ENCODE results near the gene DGCR2. TPM values are rescaled to one million over a fixed set of nuclear protein-coding genes. Genes with fewer than 3 reads are reported as not detected.
"Not testable (repeated sequence)": the region's sequence is repeated elsewhere in the genome, so short reads cannot be mapped to it uniquely, and the experiment has no call there.

DGCR2 gene
- total and polyA plus RNA-seq, 4 donors, result 61.5 to 123 (median 94.6) TPM

DNA sequence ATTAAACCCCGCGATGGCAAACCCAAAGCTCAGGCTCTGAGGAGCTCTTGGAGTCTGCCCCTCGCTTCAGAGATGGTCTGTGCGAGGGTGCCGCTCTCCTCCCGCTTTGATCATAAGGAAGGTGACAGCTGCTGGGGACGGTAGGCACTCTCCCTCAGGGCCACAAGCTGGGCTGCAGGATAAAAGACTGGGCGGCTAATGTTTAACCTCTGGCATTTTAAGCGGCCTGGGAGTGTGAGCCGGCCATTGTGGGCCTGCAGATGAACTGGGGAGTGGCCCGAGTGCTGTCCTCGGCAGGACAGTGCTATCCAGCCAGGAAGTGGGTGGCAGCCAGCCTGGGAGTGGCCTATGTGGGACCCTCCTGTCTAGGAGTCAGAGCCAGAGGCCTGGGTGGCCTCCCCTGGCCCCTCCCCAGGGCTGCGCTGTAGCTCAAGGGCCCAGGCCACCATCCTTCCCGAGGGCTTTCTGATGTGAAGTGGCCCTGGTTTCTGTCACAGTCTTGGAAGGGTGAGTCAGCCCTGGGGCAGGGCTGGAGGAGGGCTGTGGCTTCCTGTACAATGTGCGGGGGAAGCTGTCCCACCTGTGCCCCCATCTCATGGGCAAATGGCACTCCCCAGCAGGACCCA lies 127.4 kb downstream of the DGCR2 start:
- H3K4me1 ChIP-seq (ENCODE audit: control insufficient read depth, insufficient read depth, low read length), result peaks cover 30% of the 10 kb centered on the region
- DNase-seq (ENCODE audit: low read depth in 4 of 6, low spot score in 6 of 6), result no peak
- H3K9me3 ChIP-seq (ENCODE audit: control insufficient read depth, insufficient read depth, low read length), result no peaks in the 10 kb centered on the region
- H3K36me3 ChIP-seq (ENCODE audit: control insufficient read depth, insufficient read depth, low read length), result peaks cover 40% of the 10 kb centered on the region
- H3K4me3 ChIP-seq (ENCODE audit: low read depth, low read length), result no peak overlapping the region
- no peak overlapping the region for H3K27ac ChIP-seq (ENCODE audit: low read depth, low read length)
- no peaks in the 10 kb centered on the region for H3K27me3 ChIP-seq (ENCODE audit: control insufficient read depth, insufficient read depth, low read length)
- 45% methylated on average over 14 of the region's 15 CpGs for WGBS (ENCODE audit: insufficient coverage)

DNA sequence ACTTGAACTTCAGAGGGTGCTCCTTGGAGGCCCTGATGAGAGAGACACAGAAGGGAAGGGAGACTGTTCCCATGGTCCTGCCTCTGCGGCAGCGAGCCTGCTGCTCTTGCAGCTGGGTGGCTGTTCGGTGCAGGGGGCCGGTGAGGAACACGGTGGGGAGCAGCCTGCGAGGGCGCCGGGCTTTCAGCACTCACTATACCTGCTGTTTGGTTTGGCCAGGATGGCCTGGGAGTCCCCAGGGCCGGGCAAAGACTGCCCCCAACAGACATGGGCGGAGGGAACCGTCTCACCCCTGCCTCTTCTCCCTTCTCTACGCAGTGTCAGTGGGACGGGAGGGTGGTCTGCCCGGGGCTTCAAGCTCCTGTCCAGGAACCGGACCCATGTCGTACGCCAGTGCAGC lies 128.2 kb downstream of the DGCR2 start:
- Histone ChIP-seq H3K36me3 (ENCODE audit: control insufficient read depth, insufficient read depth, low read length) (peaks cover 44% of the 10 kb centered on the region), H3K27ac (ENCODE audit: low read depth, low read length) (no peak overlapping the region), H3K9me3 (ENCODE audit: control insufficient read depth, insufficient read depth, low read length) (no peaks in the 10 kb centered on the region), H3K4me1 (ENCODE audit: control insufficient read depth, insufficient read depth, low read length) (peaks cover 30% of the 10 kb centered on the region), H3K27me3 (ENCODE audit: control insufficient read depth, insufficient read depth, low read length) (no peaks in the 10 kb centered on the region), H3K4me3 (ENCODE audit: low read depth, low read length) (no peak overlapping the region)
- 88% methylated on average over 12 of the region's 17 CpGs for WGBS (ENCODE audit: insufficient coverage)
- DNase-seq (ENCODE audit: low read depth in 4 of 6, low spot score in 6 of 6), result no peak

DNA sequence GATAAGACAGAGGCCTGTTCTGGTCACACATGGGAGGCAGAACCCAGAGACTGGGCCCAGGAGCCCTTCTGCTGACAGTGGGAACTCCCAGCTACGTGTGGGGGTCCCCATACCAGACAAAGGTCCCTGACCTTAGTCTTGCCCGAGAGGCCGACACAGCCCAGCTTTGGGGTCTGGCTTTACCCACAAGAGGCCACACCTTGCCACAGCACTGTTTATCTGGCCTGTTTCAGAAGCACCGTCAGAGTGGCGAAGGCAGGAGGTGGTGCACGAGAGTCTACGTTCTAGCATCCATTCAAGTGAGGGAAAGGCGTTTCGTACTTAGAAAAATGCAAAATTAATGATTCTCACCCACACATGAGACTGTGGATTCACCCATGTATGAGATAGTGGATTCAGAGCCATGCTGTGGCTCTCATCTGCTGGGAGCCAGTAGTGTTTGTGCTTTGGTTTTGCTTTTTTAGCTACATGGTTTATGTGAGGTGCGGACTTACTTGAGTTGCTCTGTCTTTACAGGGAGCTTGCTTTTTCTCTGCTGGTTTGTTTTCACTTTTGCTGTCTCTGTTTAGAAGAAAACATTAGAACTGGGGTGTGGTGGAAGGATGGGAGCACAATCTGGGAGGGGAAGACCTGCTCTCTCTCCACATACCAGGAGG lies 129.5 kb downstream of the DGCR2 start:
- H3K36me3 ChIP-seq (ENCODE audit: control insufficient read depth, insufficient read depth, low read length), result peaks cover 44% of the 10 kb centered on the region
- H3K27ac ChIP-seq (ENCODE audit: low read depth, low read length), result no peak overlapping the region
- DNase-seq (ENCODE audit: low read depth in 4 of 6, low spot score in 6 of 6), result no peak
- no peaks in the 10 kb centered on the region for H3K9me3 ChIP-seq (ENCODE audit: control insufficient read depth, insufficient read depth, low read length)
- no peaks in the 10 kb centered on the region for H3K27me3 ChIP-seq (ENCODE audit: control insufficient read depth, insufficient read depth, low read length)
- peaks cover 24% of the 10 kb centered on the region for H3K4me1 ChIP-seq (ENCODE audit: control insufficient read depth, insufficient read depth, low read length)
- WGBS (ENCODE audit: insufficient coverage), result 88% methylated on average over 6 of the region's 10 CpGs
- no peak overlapping the region for H3K4me3 ChIP-seq (ENCODE audit: low read depth, low read length)

DNA sequence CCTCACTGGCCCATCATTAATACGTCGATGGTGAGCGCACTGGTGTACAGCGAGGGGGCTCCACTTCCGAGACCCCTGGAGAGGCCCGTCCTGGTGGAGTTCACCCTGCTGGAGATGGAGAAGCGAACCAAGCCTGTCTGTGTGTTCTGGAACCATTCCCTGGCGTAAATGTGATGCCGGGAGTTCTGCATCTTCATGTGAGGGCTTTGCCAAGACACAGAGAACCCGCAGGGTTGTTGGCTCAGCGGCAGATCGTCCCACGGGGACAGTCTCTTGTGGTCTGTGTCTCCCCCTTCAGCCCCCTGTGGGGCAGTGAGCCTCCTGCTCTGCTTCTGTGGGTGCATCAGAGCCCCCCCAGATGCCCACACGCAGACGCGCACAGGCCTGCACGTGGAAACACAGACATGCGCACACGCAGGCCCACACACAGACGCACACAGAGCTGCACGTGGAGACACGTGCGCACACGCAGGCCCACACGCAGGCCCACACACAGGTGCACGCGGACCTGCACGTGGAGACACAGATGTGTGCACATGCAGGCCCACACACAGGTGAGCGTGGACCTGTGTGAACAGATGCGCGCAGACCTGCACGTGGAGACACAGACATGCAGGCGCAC lies 130.3 kb downstream of the DGCR2 start:
- WGBS (ENCODE audit: insufficient coverage), result 91% methylated on average over 33 of the region's 33 CpGs
- no peak overlapping the region for H3K27ac ChIP-seq (ENCODE audit: low read depth, low read length)

DNA sequence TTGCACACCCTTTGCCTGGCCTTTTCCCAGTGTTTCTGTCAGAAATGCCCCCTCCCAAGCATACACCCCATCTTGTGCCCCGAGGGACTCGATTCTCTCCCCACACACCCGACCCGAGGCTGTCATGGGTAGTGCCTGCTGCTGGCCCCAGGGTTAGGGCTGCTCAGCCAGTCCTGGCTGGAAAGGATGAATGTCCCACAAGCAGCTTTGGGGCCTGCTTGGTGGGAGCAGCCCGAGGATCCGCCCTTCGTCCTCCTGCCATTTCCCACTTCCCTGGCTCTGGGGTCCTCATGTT lies 131.1 kb downstream of the DGCR2 start:
- Histone ChIP-seq H3K4me3 (ENCODE audit: low read depth, low read length) (no peak overlapping the region), H3K36me3 (ENCODE audit: control insufficient read depth, insufficient read depth, low read length) (peaks cover 44% of the 10 kb centered on the region), H3K27me3 (ENCODE audit: control insufficient read depth, insufficient read depth, low read length) (no peaks in the 10 kb centered on the region), H3K9me3 (ENCODE audit: control insufficient read depth, insufficient read depth, low read length) (no peaks in the 10 kb centered on the region), H3K27ac (ENCODE audit: low read depth, low read length) (no peak overlapping the region), H3K4me1 (ENCODE audit: control insufficient read depth, insufficient read depth, low read length) (peaks cover 19% of the 10 kb centered on the region)
- no peak for DNase-seq (ENCODE audit: low read depth in 4 of 6, low spot score in 6 of 6)
- WGBS (ENCODE audit: insufficient coverage), result 96% methylated on average over 7 of the region's 7 CpGs

More for the DNA sequence above, 130.3 kb downstream of the DGCR2 start:
- peak in 1 of 6 donors; percentile 60 for DNase-seq (ENCODE audit: low read depth in 4 of 6, low spot score in 6 of 6)
- Histone ChIP-seq H3K4me3 (ENCODE audit: low read depth, low read length) (no peak overlapping the region), H3K4me1 (ENCODE audit: control insufficient read depth, insufficient read depth, low read length) (peaks cover 19% of the 10 kb centered on the region), H3K9me3 (ENCODE audit: control insufficient read depth, insufficient read depth, low read length) (no peaks in the 10 kb centered on the region), H3K27me3 (ENCODE audit: control insufficient read depth, insufficient read depth, low read length) (no peaks in the 10 kb centered on the region), H3K36me3 (ENCODE audit: control insufficient read depth, insufficient read depth, low read length) (peaks cover 44% of the 10 kb centered on the region)

DNA sequence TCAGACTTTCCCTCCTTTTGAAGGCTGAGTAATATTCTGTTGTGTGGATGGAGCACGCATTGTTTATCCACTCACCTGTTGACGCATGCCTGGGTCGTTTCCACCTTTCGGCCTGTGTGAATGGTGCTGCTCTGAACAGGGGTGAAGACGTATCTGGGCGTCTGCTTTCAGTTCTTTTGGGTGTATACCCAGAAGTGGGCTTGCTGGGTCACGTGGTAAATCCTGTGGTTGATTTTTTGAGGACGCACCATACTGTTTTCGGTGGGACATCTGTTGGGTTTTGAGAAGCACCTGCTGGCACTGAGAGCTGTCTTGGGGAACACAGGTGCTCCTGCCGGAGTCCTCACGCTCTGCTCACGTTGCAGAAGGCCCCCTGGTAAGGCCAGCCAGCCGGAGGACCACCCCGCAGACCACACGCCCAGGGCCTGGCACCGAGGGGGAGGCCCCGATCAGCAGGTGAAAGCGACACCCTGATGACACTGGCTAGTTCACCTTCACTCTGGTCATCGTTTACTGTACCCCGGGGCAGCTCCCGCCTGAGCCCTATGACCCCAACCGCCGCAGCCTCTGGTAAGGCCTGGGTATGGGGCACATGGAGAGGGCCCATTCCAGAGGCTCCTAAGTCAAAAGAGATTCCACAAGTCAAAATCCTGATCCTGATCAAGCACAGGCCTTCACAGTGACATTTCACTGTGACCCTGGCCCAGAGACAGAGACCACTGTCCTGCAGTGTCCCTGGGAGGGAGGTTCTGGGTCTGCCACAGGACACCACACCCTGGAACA lies 131.7 kb downstream of the DGCR2 start:
- Histone ChIP-seq H3K36me3 (ENCODE audit: control insufficient read depth, insufficient read depth, low read length) (peaks cover 49% of the 10 kb centered on the region), H3K27me3 (ENCODE audit: control insufficient read depth, insufficient read depth, low read length) (no peaks in the 10 kb centered on the region), H3K4me1 (ENCODE audit: control insufficient read depth, insufficient read depth, low read length) (peaks cover 19% of the 10 kb centered on the region), H3K9me3 (ENCODE audit: control insufficient read depth, insufficient read depth, low read length) (no peaks in the 10 kb centered on the region), H3K27ac (ENCODE audit: low read depth, low read length) (no peak overlapping the region), H3K4me3 (ENCODE audit: low read depth, low read length) (no peak overlapping the region)
- no peak for DNase-seq (ENCODE audit: low read depth in 4 of 6, low spot score in 6 of 6)
- WGBS (ENCODE audit: insufficient coverage), result 96% methylated on average over 21 of the region's 23 CpGs

DNA sequence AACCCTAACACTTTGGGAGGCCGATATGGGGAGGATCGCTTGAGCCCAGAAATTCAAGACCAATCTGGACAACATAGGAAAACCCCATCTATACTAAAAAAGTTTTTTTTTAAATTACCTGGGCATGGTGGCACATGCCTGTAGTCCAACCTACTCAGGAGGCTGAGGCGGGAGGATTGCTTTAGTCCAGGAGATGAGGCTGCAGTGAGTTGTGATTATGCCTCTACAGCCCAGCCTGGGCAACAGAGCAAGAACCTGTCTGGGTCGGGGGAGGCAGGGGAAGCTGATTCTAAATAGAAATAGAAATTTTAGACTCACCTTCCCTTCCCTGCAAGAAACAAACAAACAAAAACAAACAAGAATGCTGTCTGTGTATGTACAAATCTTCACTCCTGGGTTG lies 133.3 kb downstream of the DGCR2 start:
- no peak for DNase-seq (ENCODE audit: low read depth in 4 of 6, low spot score in 6 of 6)
- no peak overlapping the region for H3K27ac ChIP-seq (ENCODE audit: low read depth, low read length)
- H3K27me3 ChIP-seq (ENCODE audit: control insufficient read depth, insufficient read depth, low read length), result no peaks in the 10 kb centered on the region
- H3K4me3 ChIP-seq (ENCODE audit: low read depth, low read length), result no peak overlapping the region
- peaks cover 13% of the 10 kb centered on the region for H3K4me1 ChIP-seq (ENCODE audit: control insufficient read depth, insufficient read depth, low read length)
- peaks cover 39% of the 10 kb centered on the region for H3K36me3 ChIP-seq (ENCODE audit: control insufficient read depth, insufficient read depth, low read length)
- H3K9me3 ChIP-seq (ENCODE audit: control insufficient read depth, insufficient read depth, low read length), result no peaks in the 10 kb centered on the region
- WGBS (ENCODE audit: insufficient coverage), result 67% methylated on average over 1 of the region's 4 CpGs

DNA sequence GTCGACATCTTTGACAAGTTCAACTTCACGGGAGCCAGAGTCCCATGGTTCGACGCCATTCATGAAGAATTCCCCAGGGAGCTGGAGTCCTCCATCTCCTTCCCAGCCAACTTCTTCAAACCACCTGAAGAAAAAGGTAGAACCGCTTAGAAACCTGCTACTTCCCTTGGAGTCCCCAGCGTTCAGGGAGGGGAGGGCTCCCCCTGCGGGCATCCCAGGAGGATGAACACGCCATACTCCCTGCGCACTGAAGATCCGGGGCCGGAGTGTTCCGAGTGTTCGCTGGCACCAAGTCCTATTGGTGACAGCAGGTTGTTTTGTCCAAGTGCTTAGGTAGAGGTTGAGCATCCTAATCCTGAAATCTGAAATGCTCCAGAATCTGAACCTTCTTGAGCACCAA lies 134.4 kb downstream of the DGCR2 start:
- Histone ChIP-seq H3K27ac (ENCODE audit: low read depth, low read length) (no peak overlapping the region), H3K4me3 (ENCODE audit: low read depth, low read length) (no peak overlapping the region), H3K9me3 (ENCODE audit: control insufficient read depth, insufficient read depth, low read length) (no peaks in the 10 kb centered on the region), H3K27me3 (ENCODE audit: control insufficient read depth, insufficient read depth, low read length) (no peaks in the 10 kb centered on the region), H3K36me3 (ENCODE audit: control insufficient read depth, insufficient read depth, low read length) (peaks cover 31% of the 10 kb centered on the region), H3K4me1 (ENCODE audit: control insufficient read depth, insufficient read depth, low read length) (peaks cover 4% of the 10 kb centered on the region)
- DNase-seq (ENCODE audit: low read depth in 4 of 6, low spot score in 6 of 6), result no peak
- 59% methylated on average over 6 of the region's 13 CpGs for WGBS (ENCODE audit: insufficient coverage)

DNA sequence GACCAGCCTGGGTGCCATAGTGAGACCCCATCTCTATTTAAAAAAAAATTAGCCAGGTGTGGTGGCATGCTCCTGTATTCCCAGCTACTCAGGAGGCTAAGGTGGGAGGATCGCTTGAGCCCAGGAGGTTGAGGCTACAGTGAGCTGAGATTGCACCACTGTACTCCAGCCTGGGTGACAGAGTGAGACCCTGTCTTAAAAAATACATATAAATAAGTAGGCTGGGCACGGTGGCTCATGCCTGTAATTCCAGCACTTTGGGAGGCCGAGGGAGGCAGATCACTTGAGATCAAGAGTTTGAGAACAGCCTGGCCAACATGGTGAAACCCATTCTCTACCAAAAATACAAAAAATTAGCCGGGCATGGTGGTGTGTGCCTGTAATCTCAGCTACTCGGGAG lies 135.1 kb downstream of the DGCR2 start:
- H3K27ac ChIP-seq (ENCODE audit: low read depth, low read length); H3K4me1 ChIP-seq (ENCODE audit: control insufficient read depth, insufficient read depth, low read length); DNase-seq (ENCODE audit: low read depth in 4 of 6, low spot score in 6 of 6); H3K27me3 ChIP-seq (ENCODE audit: control insufficient read depth, insufficient read depth, low read length); H3K9me3 ChIP-seq (ENCODE audit: control insufficient read depth, insufficient read depth, low read length); H3K4me3 ChIP-seq (ENCODE audit: low read depth, low read length): not testable (repeated sequence)
- 100% methylated on average over 3 of the region's 5 CpGs for WGBS (ENCODE audit: insufficient coverage)
- H3K36me3 ChIP-seq (ENCODE audit: control insufficient read depth, insufficient read depth, low read length), result peaks cover 26% of the 10 kb centered on the region
